HCT116 (cell line): ENCODE data around the gene SLC16A13. TPM values are rescaled to one million over a fixed set of nuclear protein-coding genes. Genes with fewer than 3 reads are reported as not detected.

Experiments used
- ATAC-seq: fragments of 200-7000 bp; cut with Tn5 transposase; 2 replicates; pipeline ENCODE4 v1.9.1; 2020; ENCODE audit warnings: mild to moderate bottlenecking, moderate library complexity
- BruUV-seq: library from RNA; stranded (reverse); fragments of 400-500 nt; replicated peaks from 2 replicates; lab custom pipeline; 2021; lab: Mats Ljungman, UMichigan
- CTCF ChIA-PET: fragments of 300-600 bp; sonication (Branson Sonifier 250); formaldehyde crosslinking; loops from one replicate; lab custom pipeline; 2021; ENCODE audit warnings: antibody characterized with exemption; lab: Charles Lee
- POLR2A ChIA-PET: fragments of 300-600, 350-600 bp; sonication (Branson Sonifier 250); formaldehyde crosslinking; loops from one replicate; lab custom pipeline; 2021; ENCODE audit warnings: antibody characterized with exemption; lab: Charles Lee
- RAD21 ChIA-PET, 2 experiments: fragments of 300-600 bp; sonication (Branson Sonifier 250); formaldehyde crosslinking; loops; one replicate each; lab custom pipeline; 2023; ENCODE audit warnings: low total read pairs in 2 of 2; ENCODE audit not compliant: uncharacterized antibody in 2 of 2, unreplicated experiment in 2 of 2, low non-redundant PET in 1 of 2; lab: Charles Lee
- DNase-seq: peaks from one replicate; pipeline ENCODE4 v3.0.0-alpha.2; 2010; ENCODE audit warnings: low read depth, low spot score
- H2AFZ ChIP-seq: fragments of 200-600 bp; shearing (Covaris generic), sonication (generic); 2 replicates; pipeline ENCODE4 v1.6.1; 2017; ENCODE audit warnings: low read depth, mixed run types, mixed read lengths, antibody characterized with exemption, low read length; ENCODE audit not compliant: poor library complexity, severe bottlenecking
- H3K27ac ChIP-seq: 2 replicates; pipeline ENCODE4 v1.5.1; 2012; ENCODE audit warnings: low read depth, low read length
- H3K27me3 ChIP-seq: fragments of 200-600 bp; sonication (generic); 2 replicates; pipeline ENCODE4 v1.6.1; 2016; ENCODE audit warnings: mixed run types, low read length, mixed read lengths; ENCODE audit not compliant: insufficient read depth
- H3K36me3 ChIP-seq, 2 experiments: fragments of 200-500 bp in 1 of 2; fragments of 200-600 bp in 1 of 2; sonication (Bioruptor generic) in 1 of 2; sonication (generic) in 1 of 2; 2 replicates each; pipeline versions ENCODE4 v1.5.1 to v1.6.1; 2014 to 2016; ENCODE audit warnings: low read length in 2 of 2, inconsistent platforms in 1 of 2, mixed read lengths in 1 of 2, mixed run types in 1 of 2; ENCODE audit not compliant: insufficient read depth in 2 of 2, control insufficient read depth in 1 of 2
- H3K4me1 ChIP-seq, 2 experiments: fragments of 200-600 bp in 1 of 2; sonication (generic) in 1 of 2; 2 replicates each; pipeline versions ENCODE4 v1.5.1 to v1.6.1; 2012 to 2017; ENCODE audit warnings: low read length in 2 of 2, inconsistent platforms in 1 of 2, mild to moderate bottlenecking in 1 of 2, mixed read lengths in 1 of 2, mixed run types in 1 of 2, moderate library complexity in 1 of 2; ENCODE audit not compliant: insufficient read depth in 2 of 2, control insufficient read depth in 1 of 2
- H3K4me2 ChIP-seq: fragments of 200-600 bp; sonication (generic); 2 replicates; pipeline ENCODE4 v1.6.1; 2017; ENCODE audit warnings: mixed run types, low read length, mixed read lengths
- H3K4me3 ChIP-seq, 2 experiments: fragments of 200-600 bp in 1 of 2; sonication (generic) in 1 of 2; replicated peaks in 1 of 2; 2 replicates each; pipeline ENCODE4 v1.5.1; 2011 to 2016; ENCODE audit warnings: low read length in 2 of 2, control low read depth in 1 of 2, low read depth in 1 of 2, mild to moderate bottlenecking in 1 of 2, mixed read lengths in 1 of 2, mixed run types in 1 of 2
- H3K79me2 ChIP-seq: fragments of 200-600 bp; sonication (generic); 2 replicates; pipeline ENCODE4 v1.6.1; 2017; ENCODE audit warnings: mild to moderate bottlenecking, mixed run types, low read length, moderate library complexity, mixed read lengths; ENCODE audit not compliant: insufficient read depth
- H3K9ac ChIP-seq: fragments of 200-600 bp; sonication (generic); 2 replicates; pipeline ENCODE4 v1.6.1; 2016; ENCODE audit warnings: low read length, mixed read lengths
- H3K9me2 ChIP-seq: fragments of 200-600 bp; sonication (generic), shearing (Covaris generic); 2 replicates; pipeline ENCODE4 v1.6.1; 2017; ENCODE audit warnings: mixed run types, mild to moderate bottlenecking, moderate library complexity; ENCODE audit not compliant: insufficient read depth
- H3K9me3 ChIP-seq, 2 experiments: fragments of 200-500 bp in 1 of 2; fragments of 200-600 bp in 1 of 2; sonication (Bioruptor generic) in 1 of 2; sonication (generic) in 1 of 2; 2 replicates each; pipeline ENCODE4 v1.6.1; 2014 to 2017; ENCODE audit warnings: low read length in 2 of 2, mixed read lengths in 2 of 2, inconsistent platforms in 1 of 2, low read depth in 1 of 2, mild to moderate bottlenecking in 1 of 2, mixed run types in 1 of 2, moderate library complexity in 1 of 2; ENCODE audit not compliant: control insufficient read depth in 1 of 2, insufficient read depth in 1 of 2
- H4K20me1 ChIP-seq: fragments of 200-600 bp; sonication (generic), shearing (Covaris generic); 2 replicates; pipeline ENCODE4 v1.6.1; 2017; ENCODE audit warnings: mixed run types, mild to moderate bottlenecking, moderate library complexity; ENCODE audit not compliant: insufficient read depth
- ATF3 ChIP-seq: IDR thresholded peaks from 2 replicates; pipeline ENCODE4 v1.6.1; 2012
- CBX3 ChIP-seq: IDR thresholded peaks from 2 replicates; pipeline ENCODE4 v1.6.1; 2012; ENCODE audit warnings: low read depth
- CEBPB ChIP-seq: IDR thresholded peaks from 2 replicates; pipeline ENCODE4 v1.6.1; 2012; ENCODE audit warnings: low read depth
- EGR1 ChIP-seq: IDR thresholded peaks from 2 replicates; pipeline ENCODE4 v1.6.1; 2012; ENCODE audit warnings: low read depth
- ELF1 ChIP-seq: IDR thresholded peaks from 2 replicates; pipeline ENCODE4 v1.6.1; 2012; ENCODE audit warnings: low read depth, borderline replicate concordance
- EZH2 ChIP-seq: fragments of 200-600 bp; sonication (generic); IDR thresholded peaks from 2 replicates; pipeline ENCODE4 v1.6.1; 2017; ENCODE audit warnings: antibody characterized with exemption, mixed run types
- EZH2phosphoT487 ChIP-seq: fragments of 200-600 bp; IDR thresholded peaks from 2 replicates; pipeline ENCODE4 v1.6.1; 2018; ENCODE audit warnings: antibody characterized with exemption, borderline replicate concordance
- FOSL1 ChIP-seq: IDR thresholded peaks from 2 replicates; pipeline ENCODE4 v1.6.1; 2012; ENCODE audit warnings: low read depth
- MAX ChIP-seq: IDR thresholded peaks from 2 replicates; pipeline ENCODE4 v1.6.1; 2012
- POLR2A ChIP-seq: IDR thresholded peaks from 2 replicates; pipeline ENCODE4 v1.7.0; 2011; ENCODE audit warnings: borderline replicate concordance; ENCODE audit not compliant: insufficient read depth, insufficient read length; ENCODE audit errors: extremely low read depth
- POLR2AphosphoS5 ChIP-seq: IDR thresholded peaks from 2 replicates; pipeline ENCODE4 v1.6.1; 2011; ENCODE audit warnings: mild to moderate bottlenecking, low read depth, low read length, moderate library complexity
- RAD21 ChIP-seq: IDR thresholded peaks from 2 replicates; pipeline ENCODE4 v1.6.1; 2012; ENCODE audit warnings: low read depth, mild to moderate bottlenecking
- SIN3A ChIP-seq: IDR thresholded peaks from 2 replicates; pipeline ENCODE4 v1.6.1; 2012; ENCODE audit warnings: low read depth
- SP1 ChIP-seq: IDR thresholded peaks from 2 replicates; pipeline ENCODE4 v1.6.1; 2012; ENCODE audit warnings: low read depth
- SRF ChIP-seq: IDR thresholded peaks from 2 replicates; pipeline ENCODE4 v1.6.1; 2012; ENCODE audit warnings: low read depth
- TCF7L2 ChIP-seq: IDR thresholded peaks from 2 replicates; pipeline ENCODE4 v1.7.0; 2011; ENCODE audit warnings: borderline replicate concordance, inconsistent platforms; ENCODE audit not compliant: insufficient read depth, insufficient read length; ENCODE audit errors: extremely low read depth
- YY1 ChIP-seq: IDR thresholded peaks from 2 replicates; pipeline ENCODE4 v1.6.1; 2011; ENCODE audit warnings: low read length, low read depth, moderate library complexity, mild to moderate bottlenecking; ENCODE audit not compliant: insufficient replicate concordance; ENCODE audit errors: extremely low read depth
- ZBTB33 ChIP-seq: IDR thresholded peaks from 2 replicates; pipeline ENCODE4 v1.6.1; 2011; ENCODE audit warnings: mild to moderate bottlenecking, low read length, moderate library complexity; ENCODE audit not compliant: insufficient replicate concordance; ENCODE audit errors: extremely low read depth
- ZFX ChIP-seq: fragments of 450-650 bp; IDR thresholded peaks from 2 replicates; pipeline ENCODE4 v1.6.1; 2017
- ZNF274 ChIP-seq: fragments of 200-500 bp; sonication (Bioruptor generic); IDR thresholded peaks from 2 replicates; pipeline ENCODE4 v1.6.1; 2014; ENCODE audit warnings: mild to moderate bottlenecking, low read depth, low read length, inconsistent platforms
- intact Hi-C: fragments of 100-400 bp; cut with micrococcal nuclease; formaldehyde crosslinking; loops from 2 replicates; pipeline ENCODE4 v1.10.0; 2022
- total RNA-seq: library from RNA; stranded (reverse); gene quantifications from one replicate; pipeline ENCODE4 v1.2.1, GENCODE V29; 2021; ENCODE audit not compliant: unreplicated experiment

The SLC16A13 gene
- total RNA-seq, 1 experiment from 2014 or later: 6.8 TPM

- peaks cover 11 to 14% of the 10 kb centered on the region in 2 experiments; a peak in 3 of 4 replicates for H3K36me3 ChIP-seq
- intact Hi-C loops: no loop called here
- no peaks in the 10 kb centered on the region for H3K27me3 ChIP-seq
- H3K79me2 ChIP-seq: no peaks in the 10 kb centered on the region
- H3K27ac ChIP-seq: no peak overlapping the region
- no peaks in the 10 kb centered on the region for H3K4me1 ChIP-seq
- ChIA-PET POLR2A (no interaction called here), RAD21 (no interaction called here), CTCF (no interaction called here)
- no peak overlapping the region for H2AFZ ChIP-seq
- no peaks in the 10 kb centered on the region for H4K20me1 ChIP-seq
- H3K9ac ChIP-seq: no peak overlapping the region
- H3K4me3 ChIP-seq: no peak overlapping the region
- H3K9me2 ChIP-seq: no peaks in the 10 kb centered on the region
- H3K9me3 ChIP-seq: no peaks in the 10 kb centered on the region
- no peak for ATAC-seq
- DNase-seq: no peak
- TF ChIP-seq SIN3A: no peak
- TF ChIP-seq ZFX: no peak
- no peak for TF ChIP-seq ZNF274
- TF ChIP-seq TCF7L2: no peak
- no peak for TF ChIP-seq ATF3
- no peak for TF ChIP-seq POLR2A
- no peak for TF ChIP-seq FOSL1
- TF ChIP-seq EZH2phosphoT487: no peak
- TF ChIP-seq ELF1: no peak
- TF ChIP-seq CEBPB: no peak
- no peak for TF ChIP-seq MAX
- no peak for TF ChIP-seq POLR2AphosphoS5
- no peak for TF ChIP-seq SP1
- no peak for TF ChIP-seq ZBTB33
- no peak for TF ChIP-seq SRF
- no peak for TF ChIP-seq RAD21
- TF ChIP-seq YY1: no peak
- no peak for TF ChIP-seq EGR1
- TF ChIP-seq EZH2: no peak
- no peak for TF ChIP-seq CBX3
- TF ChIP-seq, all 23 proteins: peak for 0
- H3K4me2 ChIP-seq: no peak overlapping the region
- BruUV-seq: no TSS peak
Observed at GRCh38 chr17:6998855-6999508, 36.8 kb upstream of the SLC16A13 start.
